ENCODE data around the gene MRPL55. TPM values are rescaled to one million over a fixed set of nuclear protein-coding genes. Genes with fewer than 3 reads are reported as not detected.
A peak's percentile ranks its signal among the peaks of the same experiment; 100 is the strongest.

The MRPL55 gene
- polyA plus RNA-seq, 3 donors = 99.8 to 277 (median 104) TPM

DNA sequence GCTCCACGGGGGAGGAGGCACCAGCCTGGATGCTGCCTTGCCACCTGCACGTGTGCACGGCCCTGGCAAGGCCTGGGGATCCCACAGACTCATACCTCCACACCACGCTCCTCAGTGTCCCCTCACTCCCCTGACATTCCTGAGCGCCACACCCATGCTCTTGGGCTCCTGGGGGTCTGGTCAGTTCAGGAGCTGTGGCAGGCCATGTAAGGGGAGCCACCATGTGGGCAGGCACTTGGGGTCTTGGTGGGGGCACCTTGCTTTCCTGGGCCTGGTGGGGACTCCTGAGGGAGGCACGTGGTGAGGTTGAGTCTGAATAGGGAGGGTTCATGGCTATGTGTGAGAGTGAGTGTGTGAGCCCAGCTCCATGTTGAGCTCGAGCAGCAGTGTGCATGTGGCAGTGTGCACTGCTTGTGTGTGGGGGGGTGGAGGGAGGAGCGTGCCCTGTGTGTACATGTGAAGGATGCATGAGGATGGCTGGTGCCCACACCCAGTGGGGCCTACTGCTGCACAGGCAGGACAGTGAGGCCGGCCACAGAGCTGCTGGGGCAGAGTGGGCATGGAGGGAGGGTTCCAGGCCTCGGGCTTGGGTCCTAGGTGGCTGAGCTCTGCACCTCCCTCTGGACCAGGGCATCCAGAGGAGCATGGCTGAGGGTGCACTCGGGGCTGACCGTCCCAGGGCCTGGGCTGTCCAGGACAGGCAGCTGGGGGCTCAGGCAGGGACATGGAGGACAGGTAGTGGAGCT lies 42.3 kb upstream of the MRPL55 start:
- H3K9ac ChIP-seq (ENCODE audit: insufficient read depth, low read length, poor library complexity, severe bottlenecking) = no peak overlapping the region
- H3K27me3 Mint-ChIP-seq (ENCODE audit: low read depth in 3 of 3) = peaks cover 0 to 3% (median under 1%) of the 10 kb centered on the region in 3 donors
- peaks cover 27% of the 10 kb centered on the region in 2 donors for H3K36me3 ChIP-seq (replicated peaks in 1 of 2; ENCODE audit: control insufficient read depth in 1 of 2, insufficient read depth in 2 of 2, low read length in 2 of 2)
- H3K79me2 ChIP-seq (ENCODE audit: insufficient read depth, low read length) = peaks cover 4% of the 10 kb centered on the region
- H3K9me3 Mint-ChIP-seq = no peaks in the 10 kb centered on the region
- H3K4me3 Mint-ChIP-seq = no peak overlapping the region
- DNase-seq = no peak
- intact Hi-C loops (cut with micrococcal nuclease) = no loop called here
- H3K4me3 ChIP-seq (replicated peaks in 1 of 3; ENCODE audit: low read depth in 2 of 3, low read length in 3 of 3) = no peak overlapping the region
- H3K9me3 ChIP-seq (replicated peaks in 1 of 2; ENCODE audit: control insufficient read depth in 1 of 2, insufficient read depth in 1 of 2, low read length in 2 of 2) = no peaks in the 10 kb centered on the region
- peaks cover 7 to 25% of the 10 kb centered on the region in 2 donors for H3K36me3 Mint-ChIP-seq
- H3K4me1 ChIP-seq (ENCODE audit: control insufficient read depth in 1 of 2, insufficient read depth in 2 of 2, low read length in 2 of 2) = no peaks in the 10 kb centered on the region
- peak overlapping the region in 5 of 7 donors; percentile 21 to 70 (median 51) for H3K27ac Mint-ChIP-seq
- H3K27ac ChIP-seq (ENCODE audit: low read depth in 1 of 2, low read length in 2 of 2) = no peak overlapping the region
- no peak overlapping the region for H3K4me2 ChIP-seq (replicated peaks; ENCODE audit: extremely low read depth, low read length, poor library complexity, severe bottlenecking)
- no peak overlapping the region for H2AFZ ChIP-seq (ENCODE audit: insufficient read depth, low read depth, low read length, poor library complexity, severe bottlenecking)
- H3K27me3 ChIP-seq (ENCODE audit: control insufficient read depth in 2 of 2, insufficient read depth in 2 of 2, low read length in 2 of 2) = no peaks in the 10 kb centered on the region
- H3K4me1 Mint-ChIP-seq = peaks cover 4% of the 10 kb centered on the region
- peaks cover 48% of the 10 kb centered on the region for H4K20me1 ChIP-seq (ENCODE audit: insufficient read depth, low read length)
- TF ChIP-seq CTCF (IDR thresholded peaks at IDR 0.05) = no peak
- 93% methylated on average over 8 of the region's 12 CpGs for WGBS (ENCODE audit: insufficient coverage)

- Histone ChIP-seq H3K27ac (ENCODE audit: low read depth in 1 of 2, low read length in 2 of 2) (no peak overlapping the region), H3K9ac (ENCODE audit: insufficient read depth, low read length, poor library complexity, severe bottlenecking) (no peak overlapping the region), H3K4me1 (ENCODE audit: control insufficient read depth in 1 of 2, insufficient read depth in 2 of 2, low read length in 2 of 2) (no peaks in the 10 kb centered on the region), H4K20me1 (ENCODE audit: insufficient read depth, low read length) (peaks cover 56% of the 10 kb centered on the region), H3K27me3 (ENCODE audit: control insufficient read depth in 2 of 2, insufficient read depth in 2 of 2, low read length in 2 of 2) (no peaks in the 10 kb centered on the region), H3K9me3 (replicated peaks in 1 of 2; ENCODE audit: control insufficient read depth in 1 of 2, insufficient read depth in 1 of 2, low read length in 2 of 2) (no peaks in the 10 kb centered on the region), H3K4me3 (replicated peaks in 1 of 3; ENCODE audit: low read depth in 2 of 3, low read length in 3 of 3) (no peak overlapping the region), H3K4me2 (replicated peaks; ENCODE audit: extremely low read depth, low read length, poor library complexity, severe bottlenecking) (no peak overlapping the region), H2AFZ (ENCODE audit: insufficient read depth, low read depth, low read length, poor library complexity, severe bottlenecking) (no peak overlapping the region), H3K36me3 (replicated peaks in 1 of 2; ENCODE audit: control insufficient read depth in 1 of 2, insufficient read depth in 2 of 2, low read length in 2 of 2) (peaks cover 32 to 34% of the 10 kb centered on the region in 2 donors), H3K79me2 (ENCODE audit: insufficient read depth, low read length) (peaks cover 9% of the 10 kb centered on the region)
- H3K27me3 Mint-ChIP-seq (ENCODE audit: low read depth in 3 of 3) = peaks cover 0 to 3% (median 0%) of the 10 kb centered on the region in 3 donors
- no peak for DNase-seq
- H3K4me3 Mint-ChIP-seq = no peak overlapping the region
- H3K9me3 Mint-ChIP-seq = no peaks in the 10 kb centered on the region
- intact Hi-C loops (cut with micrococcal nuclease) = no loop called here
- H3K4me1 Mint-ChIP-seq = peaks cover 4% of the 10 kb centered on the region
- H3K27ac Mint-ChIP-seq = peak overlapping the region in 1 of 7 donors; percentile 46
- H3K36me3 Mint-ChIP-seq = peaks cover 13 to 32% of the 10 kb centered on the region in 2 donors
- WGBS (ENCODE audit: insufficient coverage) = 93% methylated on average over 15 of the region's 17 CpGs
- TF ChIP-seq CTCF (IDR thresholded peaks at IDR 0.05) = no peak
These were observed 41.5 kb upstream of the MRPL55 start for GRCh38 chr1:228150461-228151179.

All from CD14-positive monocyte (primary cell).